Endothelial cell of umbilical vein (primary cell): ENCODE measurements around the gene CLASP2. TPM values are rescaled to one million over a fixed set of nuclear protein-coding genes. Genes with fewer than 3 reads are reported as not detected.

Experiments
- polyA plus RNA-seq, 4 experiments: library from polyadenylated mRNA; depleted of rRNA in 3 of 4; stranded (reverse) in 3 of 4; unstranded in 1 of 4; fragments of >200 nt; gene quantifications; 2 replicates each; pipeline versions ENCODE4 v1.2.1 to v1.2.3, GENCODE V29; 2011 to 2012; ENCODE audit warnings: missing spikeins in 1 of 4
- small RNA-seq: library from RNA; depleted of rRNA; stranded (forward); fragments of <200 nt; gene quantifications from one replicate; pipeline ENCODE3, GENCODE V24; 2012; ENCODE audit warnings: low replicate concordance, low read depth; ENCODE audit not compliant: insufficient read depth, insufficient read length
- total RNA-seq: library from RNA; stranded (reverse); gene quantifications from 2 replicates; pipeline ENCODE4 v1.2.3, GENCODE V29; 2021

CLASP2 gene
- total and polyA plus RNA-seq, 2 donors (not counting 3 experiments of a cell fraction or from before 2014, with no cell fraction given), result 15.0 to 55.0 TPM

Small RNA genes within 50 kb of the gene (small RNA-seq; reads per million reads assigned to genes)
- gene COX6CP10, result not detected
- gene RNA5SP128, result not detected

Other genes starting within 250 kb of the CLASP2 start
- gene PDCD6IP, start 80.4 kb upstream of the CLASP2 start, total RNA-seq, result 265 and 268 TPM in 2 replicates
- 106 and 161 TPM in 2 replicates for gene PDCD6IP, start 80.4 kb upstream of the CLASP2 start, polyA plus RNA-seq